GM15510 (cell line): ENCODE results near the gene GNG7.

ENCODE experiments used
- POLR2A ChIP-seq: IDR thresholded peaks from 3 replicates; pipeline ENCODE4 v1.6.1; 2011; ENCODE audit warnings: borderline replicate concordance; ENCODE audit not compliant: insufficient read length; ENCODE audit errors: extremely low read depth

The GNG7 gene

GRCh38 chr19:2645826-2646225 is 56.7 kb downstream of the GNG7 start:
- TF ChIP-seq POLR2A = no peak

GRCh38 chr19:2641332-2641698 is 61.2 kb downstream of the GNG7 start:
- TF ChIP-seq POLR2A = no peak

- no peak for TF ChIP-seq POLR2A
These were observed 61.7 kb downstream of the GNG7 start for GRCh38 chr19:2640563-2641331.

GRCh38 chr19:2639999-2640398 is 62.5 kb downstream of the GNG7 start:
- TF ChIP-seq POLR2A = no peak

GRCh38 chr19:2638417-2638940 is 64.0 kb downstream of the GNG7 start:
- no peak for TF ChIP-seq POLR2A

- no peak for TF ChIP-seq POLR2A
These were observed 65.4 kb downstream of the GNG7 start for GRCh38 chr19:2636897-2637683.

- TF ChIP-seq POLR2A = no peak
These were observed 66.2 kb downstream of the GNG7 start for GRCh38 chr19:2636141-2636896.

- TF ChIP-seq POLR2A = no peak
These were observed 67.5 kb downstream of the GNG7 start for GRCh38 chr19:2634960-2635359.

- TF ChIP-seq POLR2A = no peak
These were observed 68.1 kb downstream of the GNG7 start for GRCh38 chr19:2634228-2634951.

GRCh38 chr19:2633693-2634075 is 68.8 kb downstream of the GNG7 start:
- TF ChIP-seq POLR2A = no peak

- TF ChIP-seq POLR2A = no peak
These were observed 71.2 kb downstream of the GNG7 start for GRCh38 chr19:2631213-2631821.

GRCh38 chr19:2630352-2631001 is 72.0 kb downstream of the GNG7 start:
- TF ChIP-seq POLR2A = no peak

- no peak for TF ChIP-seq POLR2A
These were observed 72.8 kb downstream of the GNG7 start for GRCh38 chr19:2629491-2630351.
